ENCODE results near the gene PKP1. TPM values are rescaled to one million over a fixed set of nuclear protein-coding genes. Genes with fewer than 3 reads are reported as not detected.

The PKP1 gene
- total RNA-seq, 2 donors from 2014 or later, result 0.77 to 1.0 TPM

DNA sequence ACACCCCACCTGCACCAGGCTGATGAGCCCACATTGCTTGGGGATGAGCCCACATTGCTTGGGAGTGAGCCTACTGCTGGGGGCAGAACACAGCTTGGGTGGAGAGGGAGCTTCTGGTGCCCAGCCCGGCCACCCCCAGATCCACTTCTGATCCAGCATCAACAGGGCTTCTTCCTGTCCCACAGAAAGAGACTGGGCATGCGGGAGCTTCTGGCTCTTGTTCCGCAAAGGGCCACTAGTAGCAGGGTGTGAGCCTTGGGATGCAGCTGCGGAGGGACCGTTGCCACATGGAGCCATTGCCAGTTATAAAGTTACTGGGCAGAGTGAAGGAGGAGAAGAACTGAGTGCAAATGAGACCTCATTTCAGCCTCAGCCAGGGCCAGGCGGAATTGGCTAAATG, 36.3 kb downstream of the PKP1 start:
- intact Hi-C loops (cut with DNase I), result no loop called here
- DNase-seq, result no peak
- ATAC-seq, result no peak

GRCh38 chr1:201320168-201320788, 37.0 kb downstream of the PKP1 start:
- ATAC-seq, result no peak
- intact Hi-C loops (cut with DNase I), result no loop called here
- DNase-seq, result no peak

DNA sequence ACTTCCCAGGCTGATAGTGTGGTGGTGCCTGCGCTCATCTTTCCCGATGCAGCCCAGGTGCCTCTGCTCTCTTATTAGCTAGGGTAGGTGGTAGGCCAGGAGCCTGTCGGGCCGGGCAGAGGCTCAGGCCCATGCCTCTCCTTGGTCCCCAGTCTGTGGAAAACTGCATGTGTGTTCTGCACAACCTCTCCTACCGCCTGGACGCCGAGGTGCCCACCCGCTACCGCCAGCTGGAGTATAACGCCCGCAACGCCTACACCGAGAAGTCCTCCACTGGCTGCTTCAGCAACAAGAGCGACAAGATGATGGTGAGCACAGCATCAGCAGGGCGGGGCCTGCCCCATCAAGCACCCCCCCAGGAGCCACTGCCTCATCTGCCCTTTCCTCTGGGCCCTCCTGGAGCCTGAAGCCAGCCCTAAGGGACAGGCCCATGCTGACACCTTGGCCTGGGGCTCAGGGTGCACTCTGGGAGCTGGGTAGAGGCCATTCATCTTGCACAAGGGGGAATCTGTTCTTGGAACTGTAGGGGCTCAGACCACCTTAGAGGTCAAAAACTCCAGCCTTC, 38.6 kb downstream of the PKP1 start:
- intact Hi-C loops (cut with DNase I), result no loop called here
- no peak for ATAC-seq

GRCh38 chr1:201322653-201323510, 39.6 kb downstream of the PKP1 start:
- intact Hi-C loops (cut with DNase I), result no loop called here
- no peak for DNase-seq
- ATAC-seq, result no peak

More for the DNA sequence above, 38.6 kb downstream of the PKP1 start:
- no peak for DNase-seq

DNA sequence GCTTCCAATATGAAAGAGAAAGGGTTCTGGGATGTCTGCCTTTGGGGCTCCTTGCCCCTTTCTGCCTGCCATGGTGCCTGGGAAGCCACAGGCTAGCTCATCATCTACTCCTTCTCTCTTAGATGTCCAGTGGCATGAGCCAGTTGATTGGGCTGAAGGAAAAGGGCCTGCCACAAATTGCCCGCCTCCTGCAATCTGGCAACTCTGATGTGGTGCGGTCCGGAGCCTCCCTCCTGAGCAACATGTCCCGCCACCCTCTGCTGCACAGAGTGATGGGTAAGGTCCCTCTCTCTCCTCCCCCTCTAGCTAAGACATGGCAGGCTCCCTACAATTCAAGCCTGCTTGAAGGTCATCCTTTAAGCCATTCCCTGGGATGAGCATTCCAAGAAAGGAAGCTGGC, 41.0 kb downstream of the PKP1 start:
- intact Hi-C loops (cut with DNase I), result no loop called here
- DNase-seq (no peak), ATAC-seq (no peak)

DNA sequence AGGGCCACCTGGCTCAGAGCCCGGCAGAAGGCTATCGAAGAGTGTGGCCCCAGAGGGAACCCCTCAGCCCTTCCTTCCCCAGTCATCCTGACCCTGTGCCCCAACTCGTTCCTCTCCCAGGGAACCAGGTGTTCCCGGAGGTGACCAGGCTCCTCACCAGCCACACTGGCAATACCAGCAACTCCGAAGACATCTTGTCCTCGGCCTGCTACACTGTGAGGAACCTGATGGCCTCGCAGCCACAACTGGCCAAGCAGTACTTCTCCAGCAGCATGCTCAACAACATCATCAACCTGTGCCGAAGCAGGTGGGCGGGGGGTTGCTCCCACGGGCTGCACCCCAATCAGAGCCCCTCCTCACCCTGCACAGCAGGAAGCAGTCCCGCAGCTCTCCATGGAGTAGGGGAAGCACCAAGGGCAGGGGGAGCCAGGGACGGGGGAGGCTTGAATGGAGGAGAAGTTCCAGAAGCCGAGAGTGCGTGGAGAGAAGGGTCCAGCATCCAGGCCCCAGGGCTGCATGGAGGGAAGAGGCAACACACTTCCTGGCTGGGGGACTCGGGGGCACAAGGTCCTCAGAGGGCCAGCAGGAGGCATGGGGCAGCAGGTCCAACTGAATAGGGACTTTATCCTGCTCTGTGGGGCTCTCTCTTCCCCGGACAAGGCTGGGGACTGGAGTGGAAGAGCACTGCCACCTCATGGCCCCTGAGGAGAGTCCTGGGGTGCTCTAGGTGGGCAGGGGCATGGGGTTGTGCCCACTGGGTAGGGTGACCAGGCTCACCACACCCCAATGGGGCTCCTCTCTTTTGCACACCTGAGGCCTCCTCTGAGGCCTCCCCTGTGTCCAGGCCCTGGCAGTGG, 41.7 kb downstream of the PKP1 start:
- ATAC-seq (no peak), DNase-seq (peak; percentile 2)
- intact Hi-C loops (cut with DNase I), result no loop called here

DNA sequence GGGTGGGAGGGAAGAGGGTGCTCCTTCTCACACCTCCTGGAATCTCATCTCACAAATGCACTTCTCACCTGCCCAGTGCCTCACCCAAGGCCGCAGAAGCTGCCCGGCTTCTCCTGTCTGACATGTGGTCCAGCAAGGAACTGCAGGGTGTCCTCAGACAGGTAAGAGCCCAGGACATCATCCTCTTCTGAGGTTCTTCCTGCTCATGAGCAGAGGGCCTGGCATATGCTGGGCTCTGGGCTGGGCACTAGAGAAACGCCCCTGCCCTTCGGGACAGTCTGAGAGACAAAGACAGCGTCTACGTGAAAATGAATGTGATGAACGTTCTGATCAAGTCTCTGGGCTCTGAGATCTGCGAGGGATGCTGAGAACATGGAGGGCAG, 42.4 kb downstream of the PKP1 start:
- ATAC-seq (no peak), DNase-seq (peak; percentile 4)
- intact Hi-C loops (cut with DNase I), result no loop called here

- intact Hi-C loops (cut with DNase I), result no loop called here
- DNase-seq (no peak), ATAC-seq (no peak)
Measured at GRCh38 chr1:201326710-201327109, 43.4 kb downstream of the PKP1 start.

DNA sequence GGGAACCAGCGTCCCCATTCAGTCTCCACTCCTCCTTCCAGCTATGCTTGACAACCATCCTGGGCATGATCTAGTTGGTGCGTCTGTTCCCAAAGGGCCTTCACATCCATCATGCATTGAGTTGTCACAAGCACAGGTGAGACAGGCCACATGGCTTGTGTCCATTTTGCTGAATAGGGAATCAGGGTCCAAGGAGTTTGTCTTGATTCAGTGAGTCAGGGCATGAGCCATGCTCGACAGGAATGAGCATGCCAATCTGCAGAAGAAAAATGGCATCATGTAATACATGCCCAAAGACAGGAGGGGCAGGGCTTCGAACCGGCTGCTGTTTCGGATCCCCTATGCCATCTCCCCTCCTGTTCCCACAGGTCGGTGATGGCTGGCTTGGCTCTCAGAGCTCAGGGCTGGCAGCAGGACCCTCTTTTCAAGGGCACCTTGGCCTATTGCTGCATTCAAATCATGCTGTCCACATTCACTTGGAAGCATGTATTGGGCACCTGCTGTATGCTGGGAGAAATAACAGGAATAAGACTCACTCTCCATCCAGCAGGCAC, 44.5 kb downstream of the PKP1 start:
- intact Hi-C loops (cut with DNase I), result no loop called here
- DNase-seq, result peak; percentile 4

GRCh38 chr1:201328576-201328975, 45.3 kb downstream of the PKP1 start:
- intact Hi-C loops (cut with DNase I), result no loop called here
- DNase-seq (peak; percentile 7), ATAC-seq (peak in 1 of 2 donors; percentile 25)

More for the DNA sequence above, 44.5 kb downstream of the PKP1 start:
- no peak for ATAC-seq

DNA sequence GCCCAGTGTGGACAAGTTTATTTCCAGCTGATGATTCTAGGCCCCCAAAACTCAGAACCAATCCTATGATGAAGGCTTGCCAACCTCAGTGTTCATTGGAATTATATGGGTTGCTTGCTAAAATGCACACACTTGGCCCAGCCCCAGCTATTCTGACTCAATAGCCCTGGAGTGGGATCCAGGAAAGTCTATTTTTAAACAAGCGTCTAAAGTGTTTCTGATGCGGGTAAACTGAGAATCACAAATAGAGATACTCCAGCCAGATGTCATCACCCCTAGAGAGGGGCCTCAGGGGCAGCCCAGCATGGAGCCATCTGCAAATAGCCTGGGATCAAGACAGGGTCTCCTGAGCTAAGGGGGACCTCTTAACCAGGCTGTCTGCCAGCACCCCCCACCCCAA, 46.0 kb downstream of the PKP1 start:
- peak; percentile 28 to 75 for ATAC-seq
- intact Hi-C loops (cut with DNase I), result no loop called here
- DNase-seq, result peak; percentile 52

- intact Hi-C loops (cut with DNase I), result no loop called here
- DNase-seq (no peak), ATAC-seq (peak; percentile 26 to 59)
Measured at GRCh38 chr1:201329801-201330200, 46.5 kb downstream of the PKP1 start.

GRCh38 chr1:201330541-201330940, 47.2 kb downstream of the PKP1 start:
- no peak for DNase-seq
- intact Hi-C loops (cut with DNase I), result no loop called here
- peak; percentile 12 to 17 for ATAC-seq

- ATAC-seq (no peak), DNase-seq (no peak)
- intact Hi-C loops (cut with DNase I), result no loop called here
Measured at GRCh38 chr1:201331166-201331565, 47.9 kb downstream of the PKP1 start.

GRCh38 chr1:201332021-201332420, 48.7 kb downstream of the PKP1 start:
- intact Hi-C loops (cut with DNase I), result no loop called here

GRCh38 chr1:201332616-201333335, 49.5 kb downstream of the PKP1 start:
- intact Hi-C loops (cut with DNase I), result no loop called here
- no peak for ATAC-seq
- DNase-seq, result no peak

More at GRCh38 chr1:201332021-201332420, 48.7 kb downstream of the PKP1 start:
- no peak for DNase-seq
- no peak for ATAC-seq

DNA sequence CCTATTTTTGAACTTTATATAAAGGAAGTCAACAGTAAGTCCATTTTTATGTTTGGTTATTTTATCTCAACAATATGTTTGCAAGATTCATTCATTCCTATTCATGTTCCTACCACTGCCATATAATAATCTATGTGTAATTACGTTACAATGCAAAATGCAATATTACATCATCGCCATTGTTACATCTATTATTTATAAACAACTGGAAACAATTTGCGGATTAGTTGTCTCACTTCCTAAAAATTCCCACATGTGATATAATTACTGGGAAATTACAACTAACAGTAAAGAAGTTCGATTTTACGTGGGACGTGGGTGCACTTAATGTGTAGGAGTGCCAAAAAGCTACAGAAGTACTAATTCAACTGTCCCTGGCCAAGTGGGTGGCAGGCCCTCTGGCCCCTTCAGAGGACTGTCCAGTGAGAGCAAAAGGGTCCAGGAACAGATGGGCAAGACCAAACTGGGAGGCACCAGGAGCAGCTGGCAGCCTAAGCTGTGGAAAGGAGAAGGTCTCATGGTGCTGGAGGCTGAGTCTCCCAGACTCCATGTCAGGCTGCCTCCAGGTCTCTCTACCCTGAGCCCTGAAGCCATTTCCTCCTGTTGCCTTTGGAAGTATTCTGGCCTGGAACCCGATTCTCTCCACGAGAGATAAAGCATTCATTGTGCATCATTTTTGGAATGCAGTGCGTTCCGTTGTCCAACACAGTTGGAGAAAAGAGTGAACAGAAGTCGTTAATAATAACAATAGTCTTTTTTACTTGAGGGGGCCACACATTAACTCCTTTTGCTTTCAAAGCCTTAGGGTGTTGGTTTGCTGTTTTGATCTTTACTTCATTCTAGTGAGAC, 51.2 kb downstream of the PKP1 start:
- ATAC-seq, result no peak
- intact Hi-C loops (cut with DNase I), result no loop called here
- no peak for DNase-seq

Measured in left cardiac atrium (tissue), 4 donors.